GM12801 (cell line): ENCODE data around the gene S100A2.

Experiments
- CTCF ChIP-seq: IDR thresholded peaks from one replicate; pipeline ENCODE4 v1.5.1; 2011; ENCODE audit warnings: control low read depth; ENCODE audit not compliant: insufficient read length; ENCODE audit errors: extremely low read depth

Gene S100A2

DNA sequence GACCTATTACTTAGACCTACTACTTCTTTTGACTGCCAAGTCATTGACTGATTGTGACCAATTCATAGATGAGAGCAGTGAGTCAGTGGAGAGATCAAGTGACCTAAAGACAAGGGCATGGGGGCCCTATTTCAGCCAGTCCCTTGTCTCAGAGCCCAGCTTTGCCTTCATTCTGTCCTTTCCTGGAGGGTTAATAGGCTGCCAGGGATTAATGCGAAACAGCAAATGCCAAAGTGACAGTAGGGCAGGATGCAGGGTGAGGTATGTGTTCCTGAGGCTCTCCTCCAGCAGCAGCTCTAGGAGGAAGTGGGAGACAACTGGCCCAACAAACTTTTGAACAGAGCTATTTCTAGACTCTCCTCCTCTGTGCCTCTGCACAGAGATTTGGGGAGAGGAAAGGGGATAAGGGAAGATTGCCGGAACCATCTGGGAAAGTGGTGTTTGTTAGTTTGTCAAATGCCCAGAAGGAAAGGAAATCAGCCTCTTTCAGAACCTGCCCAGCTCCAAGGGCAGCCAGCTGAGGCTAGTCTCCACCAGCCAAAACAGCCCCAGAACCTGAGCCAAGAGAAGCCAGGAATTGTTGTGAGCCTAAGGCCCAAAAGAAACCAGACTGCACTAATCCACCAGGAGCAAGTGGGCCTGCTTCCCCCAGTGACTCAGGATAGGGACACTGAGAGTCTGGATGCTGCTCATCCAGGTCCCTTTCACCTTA is 11.7 kb downstream of the S100A2 start:
- no peak for TF ChIP-seq CTCF

- no peak for TF ChIP-seq CTCF
Observed at GRCh38 chr1:153553096-153553495, 12.5 kb downstream of the S100A2 start.

- no peak for TF ChIP-seq CTCF
Observed at GRCh38 chr1:153552335-153552734, 13.3 kb downstream of the S100A2 start.

GRCh38 chr1:153550827-153551500 is 14.7 kb downstream of the S100A2 start:
- no peak for TF ChIP-seq CTCF

DNA sequence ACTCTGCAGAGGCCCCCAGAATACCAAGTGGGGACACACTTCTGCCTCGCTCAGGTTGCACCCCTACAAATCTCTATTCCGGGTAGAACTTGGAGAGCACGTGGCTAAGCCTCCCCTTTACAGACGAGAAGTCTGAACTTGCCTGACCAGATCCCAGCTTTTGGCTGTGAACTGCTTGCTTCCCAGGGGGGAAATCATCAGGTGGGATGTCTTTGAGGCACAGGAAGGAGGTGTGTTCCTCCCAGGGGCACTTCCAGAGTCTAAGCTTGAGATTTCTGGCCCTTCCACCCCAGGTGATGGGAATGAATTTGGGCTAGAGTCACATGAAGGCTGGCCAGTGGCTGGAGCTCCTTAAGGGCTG is 15.3 kb downstream of the S100A2 start:
- TF ChIP-seq CTCF, result no peak

DNA sequence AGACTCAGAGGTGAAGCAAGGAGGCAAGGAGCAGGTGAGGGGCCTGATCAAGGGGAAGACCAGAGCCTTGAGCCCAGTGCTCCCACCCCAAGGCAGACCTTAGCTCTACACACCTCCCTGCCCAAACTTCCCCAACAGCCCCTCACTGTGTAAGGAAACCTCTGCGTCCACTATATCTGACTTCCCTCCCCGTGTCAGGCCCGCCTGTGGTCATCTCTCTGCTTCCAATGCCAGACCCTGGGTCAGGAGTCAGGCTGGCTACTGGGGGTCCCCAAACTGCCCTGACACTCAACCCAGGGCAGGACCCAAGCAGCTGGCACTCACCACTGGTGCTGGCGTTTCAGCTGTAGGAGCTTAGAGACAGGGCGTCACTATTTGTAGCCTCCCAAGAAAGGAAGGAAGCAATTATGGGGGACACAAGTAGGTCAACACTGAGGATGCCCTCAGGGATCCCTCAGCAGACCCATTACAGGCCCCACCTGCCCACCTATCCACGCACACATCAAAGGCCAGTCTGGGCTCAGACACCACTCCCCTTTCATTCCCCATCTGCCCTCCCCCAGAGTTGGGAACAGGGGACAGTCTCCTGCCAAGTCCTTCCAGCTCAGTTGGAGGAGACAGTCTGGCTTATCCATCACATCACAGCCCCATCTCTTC is 15.8 kb downstream of the S100A2 start:
- no peak for TF ChIP-seq CTCF
